Natural killer cell (primary cell): ENCODE data around the gene LIPA. TPM values are rescaled to one million over a fixed set of nuclear protein-coding genes. Genes with fewer than 3 reads are reported as not detected.
"Not testable (repeated sequence)": the region's sequence is repeated elsewhere in the genome, so short reads cannot be mapped to it uniquely, and the experiment has no call there.

Experiments used
- ATAC-seq, 3 donors: fragments of 150-1000 bp in 2 of 3; fragments of 200-7000 bp in 1 of 3; cut with Tn5 transposase; 1 replicate in 1 of 3; 2 replicates in 2 of 3; pipeline ENCODE4 v1.10.0; 2021; ENCODE audit warnings: mild to moderate bottlenecking in 2 of 3, moderate library complexity in 2 of 3
- DNase-seq, 2 donors: peaks; one replicate each; pipeline versions ENCODE4 v3.0.0 to v3.0.0-alpha.2; 2013 to 2021; ENCODE audit warnings: mixed read lengths in 1 of 2
- H3K27ac ChIP-seq: one replicate; pipeline ENCODE4 v1.5.1; 2013; ENCODE audit warnings: mild to moderate bottlenecking, low read length
- H3K27me3 ChIP-seq: one replicate; pipeline ENCODE4 v1.6.1; 2013; ENCODE audit warnings: low read length; ENCODE audit not compliant: control insufficient read depth, insufficient read depth
- H3K36me3 ChIP-seq: one replicate; pipeline ENCODE4 v1.6.1; 2013; ENCODE audit warnings: low read length; ENCODE audit not compliant: control insufficient read depth, insufficient read depth
- H3K4me1 ChIP-seq: one replicate; pipeline ENCODE4 v1.6.1; 2013; ENCODE audit warnings: low read length; ENCODE audit not compliant: control insufficient read depth, insufficient read depth
- H3K4me3 ChIP-seq: one replicate; pipeline ENCODE4 v1.5.1; 2013; ENCODE audit warnings: low read length
- H3K9me3 ChIP-seq: one replicate; pipeline ENCODE4 v1.6.1; 2013; ENCODE audit warnings: low read length; ENCODE audit not compliant: control insufficient read depth, insufficient read depth
- H3K27ac Mint-ChIP-seq, 2 donors: one replicate each; pipeline ENCODE4 v1.8.0; 2022; ENCODE audit warnings: mild to moderate bottlenecking in 2 of 2, mixed read lengths in 2 of 2, moderate library complexity in 1 of 2
- H3K27me3 Mint-ChIP-seq, 2 donors: one replicate each; pipeline ENCODE4 v1.8.0; 2022; ENCODE audit warnings: low read depth in 2 of 2, mixed read lengths in 2 of 2
- H3K36me3 Mint-ChIP-seq: one replicate; pipeline ENCODE4 v1.8.0; 2022; ENCODE audit warnings: mixed read lengths
- H3K4me1 Mint-ChIP-seq, 2 donors: one replicate each; pipeline ENCODE4 v1.8.0; 2022; ENCODE audit warnings: mixed read lengths in 2 of 2
- H3K4me3 Mint-ChIP-seq: one replicate; pipeline ENCODE4 v1.8.0; 2022; ENCODE audit warnings: mild to moderate bottlenecking, moderate library complexity, mixed read lengths
- H3K9me3 Mint-ChIP-seq, 2 donors: one replicate each; pipeline ENCODE4 v1.8.0; 2022; ENCODE audit warnings: mixed read lengths in 2 of 2
- WGBS: methylation state at CpG from one replicate; pipeline ENCODE4 v1.1.7; 2013; ENCODE audit warnings: missing lambda C conversion rate; ENCODE audit not compliant: insufficient coverage; 5-methylcytosine and 5-hydroxymethylcytosine counted together
- intact Hi-C: fragments of 100-400 bp; cut with micrococcal nuclease; formaldehyde crosslinking; loops from one replicate; pipeline ENCODE4 v1.14.2; 2022
- total RNA-seq, 4 donors: library from RNA; stranded (reverse); fragments of 120-200 nt in 1 of 4; gene quantifications; one replicate each; pipeline versions ENCODE4 v1.2.3 to v1.2.4, GENCODE V29; 2013 to 2022
- TF ChIP-seq, protein P1 (sequence below): fragments of 200-600 bp; IDR thresholded peaks from one replicate; pipeline ENCODE4 v1.8.0; 2022; ENCODE audit warnings: antibody characterized with exemption

LIPA gene
- total RNA-seq, 3 donors from 2014 or later (not counting 1 experiment from before 2014, with no cell fraction given), result 41.0 to 43.3 (median 41.1) TPM

DNA sequence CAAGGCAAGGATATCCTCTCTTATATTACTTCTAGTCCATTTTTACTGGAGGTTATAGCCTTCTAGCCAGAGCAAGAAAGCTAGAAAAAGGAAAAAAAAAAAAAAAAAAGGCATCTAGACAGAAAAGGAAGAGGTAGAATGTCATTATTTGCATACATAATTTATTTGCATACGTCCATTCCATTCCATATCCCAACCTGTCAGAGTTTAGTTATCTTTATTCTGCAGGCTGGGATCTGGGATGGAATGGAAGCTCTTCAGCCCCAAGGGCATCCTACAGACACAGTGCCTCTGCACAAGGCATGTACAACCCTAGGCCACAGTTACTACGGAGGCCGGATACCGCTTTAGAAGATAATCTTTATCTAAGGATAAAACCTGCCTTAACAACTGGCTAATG is 54.1 kb downstream of the LIPA start:
- TF ChIP-seq, protein P1, sequence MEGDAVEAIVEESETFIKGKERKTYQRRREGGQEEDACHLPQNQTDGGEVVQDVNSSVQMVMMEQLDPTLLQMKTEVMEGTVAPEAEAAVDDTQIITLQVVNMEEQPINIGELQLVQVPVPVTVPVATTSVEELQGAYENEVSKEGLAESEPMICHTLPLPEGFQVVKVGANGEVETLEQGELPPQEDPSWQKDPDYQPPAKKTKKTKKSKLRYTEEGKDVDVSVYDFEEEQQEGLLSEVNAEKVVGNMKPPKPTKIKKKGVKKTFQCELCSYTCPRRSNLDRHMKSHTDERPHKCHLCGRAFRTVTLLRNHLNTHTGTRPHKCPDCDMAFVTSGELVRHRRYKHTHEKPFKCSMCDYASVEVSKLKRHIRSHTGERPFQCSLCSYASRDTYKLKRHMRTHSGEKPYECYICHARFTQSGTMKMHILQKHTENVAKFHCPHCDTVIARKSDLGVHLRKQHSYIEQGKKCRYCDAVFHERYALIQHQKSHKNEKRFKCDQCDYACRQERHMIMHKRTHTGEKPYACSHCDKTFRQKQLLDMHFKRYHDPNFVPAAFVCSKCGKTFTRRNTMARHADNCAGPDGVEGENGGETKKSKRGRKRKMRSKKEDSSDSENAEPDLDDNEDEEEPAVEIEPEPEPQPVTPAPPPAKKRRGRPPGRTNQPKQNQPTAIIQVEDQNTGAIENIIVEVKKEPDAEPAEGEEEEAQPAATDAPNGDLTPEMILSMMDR, result no peak
- WGBS, result 100% methylated on average over 3 of the region's 4 CpGs
- ATAC-seq, result no peak
- Histone ChIP-seq H3K4me1 (no peaks in the 10 kb centered on the region), H3K27ac (no peak overlapping the region), H3K27me3 (no peaks in the 10 kb centered on the region), H3K9me3 (no peaks in the 10 kb centered on the region), H3K36me3 (no peaks in the 10 kb centered on the region), H3K4me3 (no peak overlapping the region)
- Mint-ChIP-seq H3K36me3 (no peaks in the 10 kb centered on the region), H3K27ac (no peak overlapping the region), H3K9me3 (no peaks in the 10 kb centered on the region), H3K4me1 (peaks cover 0 to 8% of the 10 kb centered on the region in 2 donors), H3K27me3 (peaks cover 12 to 16% of the 10 kb centered on the region in 2 donors), H3K4me3 (no peak overlapping the region)
- intact Hi-C loops, result no loop called here
- no peak for DNase-seq

DNA sequence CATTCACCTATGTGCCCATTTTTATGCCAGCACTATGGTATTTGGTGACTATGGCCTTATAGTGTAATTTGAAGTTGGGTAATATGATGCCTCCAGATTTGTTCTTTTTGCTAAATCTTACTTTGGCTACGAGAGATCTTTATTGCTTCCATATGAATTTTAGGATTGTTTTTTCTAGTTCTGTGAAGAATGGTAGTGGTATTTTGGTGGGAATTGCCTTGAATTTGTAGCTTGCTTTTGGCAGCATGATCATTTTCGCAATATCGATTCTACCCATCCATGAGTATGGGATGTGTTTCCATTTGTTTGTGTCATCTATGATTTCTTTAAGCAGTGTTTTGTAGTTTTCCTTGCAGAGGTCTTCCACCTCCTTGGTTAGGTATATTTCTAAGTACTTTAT is 60.3 kb downstream of the LIPA start:
- H3K4me1 Mint-ChIP-seq, H3K27ac Mint-ChIP-seq, intact Hi-C loops, H3K9me3 ChIP-seq, DNase-seq, H3K4me3 ChIP-seq, ATAC-seq, H3K4me3 Mint-ChIP-seq, H3K27ac ChIP-seq, H3K36me3 ChIP-seq, H3K27me3 ChIP-seq, H3K36me3 Mint-ChIP-seq, H3K4me1 ChIP-seq, H3K9me3 Mint-ChIP-seq: not testable (repeated sequence)
- 98% methylated on average over 3 of the region's 3 CpGs for WGBS
- peaks cover 20 to 48% of the 10 kb centered on the region in 2 donors for H3K27me3 Mint-ChIP-seq

DNA sequence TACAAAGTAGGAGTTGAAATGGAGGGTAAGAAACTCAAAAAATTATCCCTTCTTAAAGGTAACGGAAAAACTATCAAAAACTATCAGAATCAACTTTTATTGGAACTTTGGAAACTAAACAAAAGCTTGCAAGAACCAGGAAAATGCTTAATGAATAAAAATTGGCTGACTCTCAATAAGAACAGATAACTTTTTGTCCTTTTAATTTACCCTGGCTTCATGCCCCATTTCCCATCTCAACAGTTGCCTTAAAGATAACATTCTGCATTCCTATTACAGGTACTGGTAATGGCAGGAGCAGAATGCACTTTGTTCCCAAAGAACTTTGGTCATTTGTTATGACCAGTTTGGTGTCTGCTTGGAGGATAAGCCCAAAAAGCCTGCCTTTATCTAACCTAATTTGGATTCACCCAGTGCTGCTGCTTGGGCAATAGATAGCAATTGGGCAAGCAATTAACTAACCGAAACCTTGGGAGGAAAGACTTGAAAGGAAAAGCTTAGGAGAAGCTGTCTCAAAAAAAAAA is 62.3 kb downstream of the LIPA start:
- Histone ChIP-seq H3K4me1 (no peaks in the 10 kb centered on the region), H3K27ac (no peak overlapping the region), H3K9me3 (no peaks in the 10 kb centered on the region), H3K4me3 (no peak overlapping the region), H3K36me3 (no peaks in the 10 kb centered on the region), H3K27me3 (no peaks in the 10 kb centered on the region)
- TF ChIP-seq, protein P1, result no peak
- intact Hi-C loops, result no loop called here
- WGBS, result 83% methylated on average over 1 of the region's 2 CpGs
- no peaks in the 10 kb centered on the region for H3K36me3 Mint-ChIP-seq
- no peak overlapping the region for H3K27ac Mint-ChIP-seq
- H3K4me1 Mint-ChIP-seq, result no peaks in the 10 kb centered on the region
- no peak overlapping the region for H3K4me3 Mint-ChIP-seq
- ATAC-seq, result no peak
- DNase-seq, result no peak
- peaks cover 14 to 53% of the 10 kb centered on the region in 2 donors for H3K27me3 Mint-ChIP-seq
- H3K9me3 Mint-ChIP-seq, result no peaks in the 10 kb centered on the region

DNA sequence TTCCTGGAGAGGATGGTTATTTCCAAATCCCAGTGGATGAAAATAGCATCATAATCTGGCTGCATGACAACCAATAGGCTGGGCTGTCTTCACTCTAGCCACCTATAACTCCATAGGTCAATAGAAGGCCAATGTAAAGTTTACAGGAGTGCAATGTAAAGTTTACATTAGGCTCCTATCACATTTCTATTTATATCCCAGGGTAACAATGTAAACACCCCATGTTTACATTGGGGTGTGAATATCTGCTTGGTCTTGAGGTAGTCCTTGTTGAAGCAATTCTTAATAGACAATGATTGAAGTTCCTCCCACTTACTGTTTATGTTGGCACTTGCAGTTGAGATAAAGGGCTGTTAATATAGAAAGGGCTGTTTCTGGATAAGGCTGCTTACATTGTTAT is 65.9 kb downstream of the LIPA start:
- TF ChIP-seq, protein P1, result no peak
- DNase-seq (no peak), ATAC-seq (no peak)
- Histone ChIP-seq H3K4me3 (no peak overlapping the region), H3K9me3 (no peaks in the 10 kb centered on the region), H3K36me3 (no peaks in the 10 kb centered on the region), H3K27me3 (no peaks in the 10 kb centered on the region), H3K4me1 (no peaks in the 10 kb centered on the region), H3K27ac (no peak overlapping the region)
- no peak overlapping the region for H3K4me3 Mint-ChIP-seq
- no peaks in the 10 kb centered on the region for H3K4me1 Mint-ChIP-seq
- intact Hi-C loops, result no loop called here
- H3K9me3 Mint-ChIP-seq, result no peaks in the 10 kb centered on the region
- peaks cover 7 to 33% of the 10 kb centered on the region in 2 donors for H3K27me3 Mint-ChIP-seq
- no peak overlapping the region for H3K27ac Mint-ChIP-seq
- no peaks in the 10 kb centered on the region for H3K36me3 Mint-ChIP-seq
